GM12878 (cell line): Measurements from ENCODE around the gene FLT1.

Experiments used
- EZH2 ChIP-seq: IDR thresholded peaks from 2 replicates; pipeline ENCODE4 v1.6.1; 2012; ENCODE audit warnings: low read depth, mild to moderate bottlenecking, control low read depth, inconsistent platforms, low read length, borderline replicate concordance; ENCODE audit not compliant: control insufficient read depth
- GABPA ChIP-seq: IDR thresholded peaks from 2 replicates; pipeline ENCODE4 v1.6.1; 2014; ENCODE audit warnings: antibody characterized with exemption, low read depth, mild to moderate bottlenecking, inconsistent platforms
- POLR2A ChIP-seq: IDR thresholded peaks from 2 replicates; pipeline ENCODE4 v1.6.1; 2011; ENCODE audit warnings: low read depth, mild to moderate bottlenecking, low read length
- USF1 ChIP-seq: IDR thresholded peaks from 2 replicates; pipeline ENCODE4 v1.6.1; 2011; ENCODE audit warnings: borderline replicate concordance, low read depth, mild to moderate bottlenecking, moderate library complexity, mixed read lengths, low read length; ENCODE audit not compliant: insufficient read depth; ENCODE audit errors: extremely low read length
- TF ChIP-seq, protein P1 (sequence below), 3 experiments: IDR thresholded peaks in 2 of 3; conservative IDR thresholded peaks in 1 of 3; 2 replicates each; pipeline ENCODE4 v1.5.1; 2011; ENCODE audit warnings: low read depth in 3 of 3, low read length in 3 of 3, mild to moderate bottlenecking in 3 of 3, control low read depth in 2 of 3, moderate library complexity in 2 of 3, inconsistent platforms in 1 of 3, mixed read lengths in 1 of 3; ENCODE audit not compliant: control insufficient read depth in 2 of 3, insufficient read depth in 1 of 3; ENCODE audit errors: extremely low read depth in 1 of 3
- TF ChIP-seq, protein P2 (sequence below): IDR thresholded peaks from 2 replicates; pipeline ENCODE4 v1.6.1; 2011; ENCODE audit warnings: borderline replicate concordance, low read depth, mild to moderate bottlenecking, moderate library complexity, low read length; ENCODE audit not compliant: insufficient read depth, poor library complexity, severe bottlenecking

GRCh38 chr13:28375250-28375930 is 119.5 kb downstream of the FLT1 start:
- TF ChIP-seq GABPA (no peak), POLR2A (no peak), USF1 (no peak), EZH2 (no peak)
- TF ChIP-seq, protein P1, sequence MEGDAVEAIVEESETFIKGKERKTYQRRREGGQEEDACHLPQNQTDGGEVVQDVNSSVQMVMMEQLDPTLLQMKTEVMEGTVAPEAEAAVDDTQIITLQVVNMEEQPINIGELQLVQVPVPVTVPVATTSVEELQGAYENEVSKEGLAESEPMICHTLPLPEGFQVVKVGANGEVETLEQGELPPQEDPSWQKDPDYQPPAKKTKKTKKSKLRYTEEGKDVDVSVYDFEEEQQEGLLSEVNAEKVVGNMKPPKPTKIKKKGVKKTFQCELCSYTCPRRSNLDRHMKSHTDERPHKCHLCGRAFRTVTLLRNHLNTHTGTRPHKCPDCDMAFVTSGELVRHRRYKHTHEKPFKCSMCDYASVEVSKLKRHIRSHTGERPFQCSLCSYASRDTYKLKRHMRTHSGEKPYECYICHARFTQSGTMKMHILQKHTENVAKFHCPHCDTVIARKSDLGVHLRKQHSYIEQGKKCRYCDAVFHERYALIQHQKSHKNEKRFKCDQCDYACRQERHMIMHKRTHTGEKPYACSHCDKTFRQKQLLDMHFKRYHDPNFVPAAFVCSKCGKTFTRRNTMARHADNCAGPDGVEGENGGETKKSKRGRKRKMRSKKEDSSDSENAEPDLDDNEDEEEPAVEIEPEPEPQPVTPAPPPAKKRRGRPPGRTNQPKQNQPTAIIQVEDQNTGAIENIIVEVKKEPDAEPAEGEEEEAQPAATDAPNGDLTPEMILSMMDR (IDR thresholded peaks at IDR 0.05 in 2 of 3, conservative IDR thresholded peaks at IDR 0.05 in 1 of 3; ENCODE audit: control insufficient read depth in 2 of 3, extremely low read depth in 1 of 3, insufficient read depth in 1 of 3, low read depth in 3 of 3, low read length in 3 of 3): no peak
- TF ChIP-seq, protein P2, sequence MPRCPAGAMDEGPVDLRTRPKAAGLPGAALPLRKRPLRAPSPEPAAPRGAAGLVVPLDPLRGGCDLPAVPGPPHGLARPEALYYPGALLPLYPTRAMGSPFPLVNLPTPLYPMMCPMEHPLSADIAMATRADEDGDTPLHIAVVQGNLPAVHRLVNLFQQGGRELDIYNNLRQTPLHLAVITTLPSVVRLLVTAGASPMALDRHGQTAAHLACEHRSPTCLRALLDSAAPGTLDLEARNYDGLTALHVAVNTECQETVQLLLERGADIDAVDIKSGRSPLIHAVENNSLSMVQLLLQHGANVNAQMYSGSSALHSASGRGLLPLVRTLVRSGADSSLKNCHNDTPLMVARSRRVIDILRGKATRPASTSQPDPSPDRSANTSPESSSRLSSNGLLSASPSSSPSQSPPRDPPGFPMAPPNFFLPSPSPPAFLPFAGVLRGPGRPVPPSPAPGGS: no peak
